Spleen (tissue), 11 donors: ENCODE measurements around the gene PLXNA3. TPM values are rescaled to one million over a fixed set of nuclear protein-coding genes. Genes with fewer than 3 reads are reported as not detected.

Experiments
- DNase-seq: peaks from one replicate; pipeline ENCODE4 v3.0.0-alpha.2; 2020
- H3K27ac ChIP-seq, 8 donors: fragments of 200-600 bp; sonication (generic) in 7 of 8; 1 replicate in 4 of 8; 2 replicates in 4 of 8; pipeline versions ENCODE4 v1.5.0 to v1.8.0; 2016 to 2021; ENCODE audit warnings: inconsistent platforms in 4 of 8, mild to moderate bottlenecking in 4 of 8, moderate library complexity in 1 of 8
- H3K27me3 ChIP-seq, 7 donors: fragments of 200-600 bp; sonication (generic) in 6 of 7; replicated peaks in 1 of 7; 1 replicate in 4 of 7; 2 replicates in 3 of 7; pipeline versions ENCODE4 v1.5.0 to v1.8.0; 2016 to 2021; ENCODE audit warnings: inconsistent platforms in 3 of 7, mild to moderate bottlenecking in 1 of 7
- H3K36me3 ChIP-seq, 6 donors: fragments of 200-600 bp; sonication (generic) in 5 of 6; 1 replicate in 4 of 6; 2 replicates in 2 of 6; pipeline versions ENCODE4 v1.5.0 to v1.8.0; 2016 to 2021; ENCODE audit warnings: inconsistent platforms in 2 of 6
- H3K4me1 ChIP-seq, 6 donors: fragments of 200-600 bp; sonication (generic) in 5 of 6; 1 replicate in 3 of 6; 2 replicates in 3 of 6; pipeline versions ENCODE4 v1.5.0 to v1.8.0; 2016 to 2021; ENCODE audit warnings: inconsistent platforms in 3 of 6
- H3K4me3 ChIP-seq, 8 donors: fragments of 200-600 bp; sonication (generic) in 7 of 8; 1 replicate in 4 of 8; 2 replicates in 4 of 8; pipeline versions ENCODE4 v1.5.0 to v1.8.0; 2016 to 2021; ENCODE audit warnings: inconsistent platforms in 4 of 8, mild to moderate bottlenecking in 4 of 8, moderate library complexity in 2 of 8
- H3K9me3 ChIP-seq, 8 donors: fragments of 200-600 bp; sonication (generic) in 7 of 8; 1 replicate in 4 of 8; 2 replicates in 4 of 8; pipeline versions ENCODE4 v1.5.0 to v1.8.0; 2016 to 2021; ENCODE audit warnings: inconsistent platforms in 4 of 8
- POLR2A ChIP-seq, 3 donors: fragments of 450-650 bp; IDR thresholded peaks; one replicate each; pipeline ENCODE4 v1.5.1; 2017; ENCODE audit warnings: antibody characterized with exemption in 3 of 3, mild to moderate bottlenecking in 1 of 3
- POLR2AphosphoS5 ChIP-seq, 3 donors: sonication (generic); formaldehyde crosslinking; IDR thresholded peaks; one replicate each; pipeline ENCODE4 v1.5.1; 2017; ENCODE audit warnings: antibody characterized with exemption in 3 of 3
- WGBS, 5 donors: extraction: QIAGEN DNeasy Blood & Tissue Kit in 3 of 5; methylation state at CpG; one replicate each; pipeline versions ENCODE4 v1.1.5 to v1.1.7; 2013 to 2018; 5-methylcytosine and 5-hydroxymethylcytosine counted together
- intact Hi-C: fragments of 100-400 bp; cut with DNase I; formaldehyde crosslinking; loops from one replicate; pipeline ENCODE4 v1.15.0; 2023; ENCODE audit warnings: low total_unique reads
- polyA plus RNA-seq, 3 donors: library from polyadenylated mRNA; stranded (reverse); fragments of 200-250 nt; gene quantifications; one replicate each; pipeline ENCODE4 v1.2.1, GENCODE V29; 2013
- total RNA-seq, 7 donors: library from RNA; depleted of rRNA in 3 of 7; stranded (reverse); fragments of >200 nt in 3 of 7; fragmentation: NEBNext Ultra II Directional in 4 of 7; extraction: Animal tissue kit (Norgen Biotek cat#: 25700) in 4 of 7; gene quantifications; one replicate each; pipeline versions ENCODE4 v1.1.0 to v1.2.1, GENCODE V29; 2016 to 2021
- TF ChIP-seq, protein P1 (sequence below), 11 experiments: fragments of 200-600 bp in 7 of 11; fragments of 450-650 bp in 4 of 11; sonication (generic) in 4 of 11; IDR thresholded peaks in 8 of 11; conservative IDR thresholded peaks in 3 of 11; 1 replicate in 7 of 11; 2 replicates in 4 of 11; pipeline versions ENCODE4 v1.4.0 to v1.8.0; 2016 to 2021; ENCODE audit warnings: antibody characterized with exemption in 11 of 11, inconsistent platforms in 4 of 11, mild to moderate bottlenecking in 1 of 11
- donor health status: healthy with polysubstance abuse.
- donor health status: DM: no; HTN: no; CAD: no; lungs with moderate emphysema.
- donor health status: DM: no; HTN: no; CAD: no.
- donor health status: Bipolar disorder and iron deficiency.
- donor health status: healthy.
- donor health status: DM: no; HTN: no; CAD: no.
- donor health status: DM: yes; HTN: yes; CAD: no.

PLXNA3 gene
- total and polyA plus RNA-seq, 10 donors, result 2.5 to 46.8 (median 14.7) TPM

DNA sequence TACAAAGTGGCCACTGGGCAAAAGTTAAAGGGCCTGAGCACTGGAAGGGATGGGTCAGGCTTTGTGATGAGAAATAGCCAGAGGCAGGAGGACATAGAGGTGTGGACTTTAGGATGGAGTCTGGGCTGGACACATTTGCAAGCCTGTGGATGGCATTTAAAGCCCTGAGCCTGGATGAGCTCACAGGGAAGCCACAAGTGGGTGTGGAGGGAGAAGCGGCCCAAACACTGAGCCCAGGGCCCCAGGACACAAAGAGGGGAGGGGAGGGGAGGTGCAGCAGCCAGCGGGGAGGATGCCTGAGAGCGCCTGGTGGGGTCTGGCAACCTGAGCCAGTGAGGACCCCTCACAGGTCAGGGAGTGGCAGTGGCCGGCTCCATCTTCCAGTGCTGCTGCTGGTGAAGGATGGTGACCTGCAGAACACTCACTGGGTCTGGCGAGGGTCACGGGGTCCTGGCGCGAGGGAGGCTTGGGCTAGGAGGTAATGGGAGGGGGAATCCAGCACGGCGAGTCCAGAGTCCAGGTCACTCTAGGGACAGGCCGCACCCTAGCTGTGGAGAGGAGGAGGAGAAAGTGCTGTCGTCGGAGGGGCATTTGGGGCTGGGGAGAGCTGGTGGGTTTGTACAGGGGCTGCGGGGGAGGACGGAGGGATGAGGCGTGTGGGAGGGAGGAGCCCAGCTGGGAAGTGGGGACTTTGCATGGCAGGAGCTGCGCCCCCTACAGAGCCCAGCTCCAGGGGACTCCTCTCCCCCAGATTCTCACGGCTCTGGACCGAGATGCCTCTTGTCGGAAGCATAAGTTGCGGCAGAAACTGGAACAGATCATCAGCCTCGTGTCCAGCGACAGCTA is 14.0 kb downstream of the PLXNA3 start:
- Histone ChIP-seq H3K27me3 (no peaks in the 10 kb centered on the region), H3K36me3 (peaks cover 0 to 63% (median 29%) of the 10 kb centered on the region in 6 donors), H3K4me1 (no peaks in the 10 kb centered on the region), H3K4me3 (no peak overlapping the region), H3K27ac (no peak overlapping the region), H3K9me3 (no peaks in the 10 kb centered on the region)
- intact Hi-C loops, result no loop called here
- DNase-seq, result no peak
- 86 to 92% (median 88%) methylated on average over 14 to 23 of the region's 23 CpGs for WGBS, 5 donors
- TF ChIP-seq, protein P1, sequence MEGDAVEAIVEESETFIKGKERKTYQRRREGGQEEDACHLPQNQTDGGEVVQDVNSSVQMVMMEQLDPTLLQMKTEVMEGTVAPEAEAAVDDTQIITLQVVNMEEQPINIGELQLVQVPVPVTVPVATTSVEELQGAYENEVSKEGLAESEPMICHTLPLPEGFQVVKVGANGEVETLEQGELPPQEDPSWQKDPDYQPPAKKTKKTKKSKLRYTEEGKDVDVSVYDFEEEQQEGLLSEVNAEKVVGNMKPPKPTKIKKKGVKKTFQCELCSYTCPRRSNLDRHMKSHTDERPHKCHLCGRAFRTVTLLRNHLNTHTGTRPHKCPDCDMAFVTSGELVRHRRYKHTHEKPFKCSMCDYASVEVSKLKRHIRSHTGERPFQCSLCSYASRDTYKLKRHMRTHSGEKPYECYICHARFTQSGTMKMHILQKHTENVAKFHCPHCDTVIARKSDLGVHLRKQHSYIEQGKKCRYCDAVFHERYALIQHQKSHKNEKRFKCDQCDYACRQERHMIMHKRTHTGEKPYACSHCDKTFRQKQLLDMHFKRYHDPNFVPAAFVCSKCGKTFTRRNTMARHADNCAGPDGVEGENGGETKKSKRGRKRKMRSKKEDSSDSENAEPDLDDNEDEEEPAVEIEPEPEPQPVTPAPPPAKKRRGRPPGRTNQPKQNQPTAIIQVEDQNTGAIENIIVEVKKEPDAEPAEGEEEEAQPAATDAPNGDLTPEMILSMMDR (IDR thresholded peaks at IDR 0.05 in 8 of 11, conservative IDR thresholded peaks at IDR 0.05 in 3 of 11), result no peak
- no peak for TF ChIP-seq POLR2AphosphoS5 (IDR thresholded peaks at IDR 0.05)

DNA sequence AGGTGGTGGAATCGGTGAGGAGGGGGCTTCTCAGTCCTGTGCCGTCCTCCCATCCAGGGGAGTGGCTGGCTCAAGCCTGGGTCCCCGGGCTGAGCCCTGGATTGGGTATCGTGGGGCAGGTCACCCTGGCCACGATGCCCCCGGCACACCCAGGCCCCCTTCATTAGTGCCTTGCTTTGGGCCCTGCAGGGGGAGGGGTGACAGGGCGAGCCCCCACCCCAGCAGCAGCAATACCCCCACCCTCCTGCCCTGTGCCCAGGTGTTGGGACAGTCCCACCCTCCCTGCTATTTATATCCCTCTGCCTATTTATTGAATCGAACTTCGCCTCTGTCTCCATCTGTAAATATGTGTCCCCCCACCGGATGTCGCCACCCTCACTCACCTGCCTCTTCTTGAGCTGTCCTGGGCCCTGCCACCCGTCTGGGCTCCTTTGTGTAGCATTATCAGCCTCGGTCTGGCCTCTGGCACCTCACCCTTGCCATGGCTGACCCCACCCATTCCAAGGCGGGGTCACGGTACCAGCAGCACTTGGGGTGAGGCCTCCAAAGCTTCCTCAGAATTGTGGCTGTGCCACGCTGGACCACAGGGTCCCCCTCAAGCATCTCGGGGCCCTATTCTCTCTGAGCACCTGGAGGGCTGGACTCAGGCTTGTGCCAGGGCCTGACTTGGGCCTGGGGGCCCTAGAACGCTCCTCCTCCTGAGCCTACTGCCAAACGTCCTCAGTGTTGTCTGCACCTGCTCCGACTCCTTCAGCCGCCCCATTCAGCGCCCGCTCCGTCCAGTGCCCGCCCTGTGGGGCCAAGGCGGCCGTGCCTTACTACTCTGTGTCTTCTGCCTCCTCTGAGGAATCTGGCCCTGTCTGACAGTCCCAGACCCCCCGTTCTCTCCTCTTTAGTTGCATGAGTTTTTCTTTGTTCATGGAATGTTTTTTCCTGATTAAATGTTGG is 14.9 kb downstream of the PLXNA3 start:
- Histone ChIP-seq H3K4me3 (no peak overlapping the region), H3K27me3 (no peaks in the 10 kb centered on the region), H3K4me1 (peaks cover 0 to 8% (median 2%) of the 10 kb centered on the region in 6 donors), H3K36me3 (peaks cover 0 to 54% (median 26%) of the 10 kb centered on the region in 6 donors), H3K9me3 (no peaks in the 10 kb centered on the region), H3K27ac (no peak overlapping the region)
- TF ChIP-seq POLR2AphosphoS5 (IDR thresholded peaks at IDR 0.05) (no peak), POLR2A (IDR thresholded peaks at IDR 0.05) (no peak)
- TF ChIP-seq, protein P1 (IDR thresholded peaks at IDR 0.05 in 8 of 11, conservative IDR thresholded peaks at IDR 0.05 in 3 of 11), result no peak
- intact Hi-C loops, result no loop called here
- 73 to 87% (median 80%) methylated on average over 16 to 28 of the region's 28 CpGs for WGBS, 5 donors
- DNase-seq, result no peak

DNA sequence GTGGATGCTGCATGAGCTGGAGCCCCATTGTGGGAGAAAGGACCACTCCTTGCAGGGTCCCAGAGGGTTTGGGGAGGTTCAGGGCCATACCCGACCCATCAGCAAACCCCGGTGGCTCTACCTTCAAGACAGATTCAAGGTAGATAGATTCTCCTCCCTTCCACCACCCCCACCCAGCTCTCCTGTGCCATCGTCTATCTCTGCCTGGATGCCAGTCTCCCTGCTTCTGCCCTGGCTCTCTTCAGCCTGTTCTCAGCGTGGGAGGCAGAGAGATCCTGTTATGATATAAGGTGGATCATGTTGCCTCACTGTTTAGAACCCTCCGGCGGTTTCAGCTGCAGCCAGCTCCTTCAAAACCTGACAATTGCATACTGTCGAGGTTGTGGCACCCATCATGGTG is 15.6 kb downstream of the PLXNA3 start:
- H3K27me3 ChIP-seq, result no peaks in the 10 kb centered on the region
- H3K27ac ChIP-seq, result no peak overlapping the region
- intact Hi-C loops, result no loop called here
- no peak for DNase-seq
- WGBS, 5 donors, result 78 to 95% (median 89%) methylated on average over 6 to 7 of the region's 7 CpGs
- H3K4me3 ChIP-seq, result no peak overlapping the region
- H3K4me1 ChIP-seq, result peaks cover 0 to 15% (median 5%) of the 10 kb centered on the region in 6 donors
- no peaks in the 10 kb centered on the region for H3K9me3 ChIP-seq
- peaks cover 0 to 47% (median 21%) of the 10 kb centered on the region in 6 donors for H3K36me3 ChIP-seq
- TF ChIP-seq, protein P1 (IDR thresholded peaks at IDR 0.05 in 8 of 11, conservative IDR thresholded peaks at IDR 0.05 in 3 of 11), result no peak
- TF ChIP-seq POLR2AphosphoS5 (IDR thresholded peaks at IDR 0.05) (no peak), POLR2A (IDR thresholded peaks at IDR 0.05) (no peak)
